Measurements from ENCODE around the gene RFNG.
A peak's percentile ranks its signal among the peaks of the same experiment; 100 is the strongest.

RFNG gene

GRCh38 chr17:82023447-82024241, 28.0 kb downstream of the RFNG start:
- peak; percentile 28 for DNase-seq

GRCh38 chr17:82022981-82023446, 28.6 kb downstream of the RFNG start, which contains the start of gene LRRC45:
LRRC45 (plus strand) TSS chr17:82023305; CDS start chr17:82023644, 339 bp downstream.
- DNase-seq: peak; percentile 100

- DNase-seq: peak; percentile 13
Measured at GRCh38 chr17:82022310-82022980, 29.2 kb downstream of the RFNG start, which contains the start of gene CENPX. CENPX (minus strand) TSS chr17:82022878; CDS start chr17:82022861, 17 bp downstream.

GRCh38 chr17:82021900-82022309, 29.7 kb downstream of the RFNG start:
- DNase-seq: no peak

- DNase-seq: peak; percentile 59
Measured at GRCh38 chr17:82021107-82021899, 30.3 kb downstream of the RFNG start.

GRCh38 chr17:82020572-82021106, 31.0 kb downstream of the RFNG start:
- DNase-seq: no peak

- DNase-seq: peak; percentile 67
Measured at GRCh38 chr17:82019690-82020571, 31.7 kb downstream of the RFNG start.

- DNase-seq: no peak
Measured at GRCh38 chr17:82018989-82019689, 32.5 kb downstream of the RFNG start.

- no peak for DNase-seq
Measured at GRCh38 chr17:82018152-82018988, 33.2 kb downstream of the RFNG start.

- DNase-seq: no peak
Measured at GRCh38 chr17:82017612-82018151, 33.9 kb downstream of the RFNG start.

- no peak for DNase-seq
Measured at GRCh38 chr17:82016875-82017459, 34.6 kb downstream of the RFNG start.

- DNase-seq: no peak
Measured at GRCh38 chr17:82016061-82016874, 35.3 kb downstream of the RFNG start.

GRCh38 chr17:82015311-82015971, 36.2 kb downstream of the RFNG start:
- no peak for DNase-seq

GRCh38 chr17:82014971-82015310, 36.7 kb downstream of the RFNG start:
- DNase-seq: no peak

GRCh38 chr17:82014432-82014831, 37.2 kb downstream of the RFNG start:
- no peak for DNase-seq

- no peak for DNase-seq
Measured at GRCh38 chr17:82013772-82014321, 37.8 kb downstream of the RFNG start.

- DNase-seq: no peak
Measured at GRCh38 chr17:82013341-82013740, 38.3 kb downstream of the RFNG start.
